Skin of body (tissue), 2 donors: ENCODE measurements around the gene PCDHB16. TPM values are rescaled to one million over a fixed set of nuclear protein-coding genes. Genes with fewer than 3 reads are reported as not detected.
"Not testable (repeated sequence)": the region's sequence is repeated elsewhere in the genome, so short reads cannot be mapped to it uniquely, and the experiment has no call there.

Source experiments
- DNase-seq: peaks from one replicate; lab custom pipeline; 2025; lab: John Stamatoyannopoulos, UW
- total RNA-seq: library from RNA; depleted of rRNA; stranded (reverse); fragments of >200 nt; gene quantifications from one replicate; pipeline ENCODE4 v1.2.3, GENCODE V29; 2014

The PCDHB16 gene
- total RNA-seq, result 2.5 TPM

GRCh38 chr5:141182248-141182647, at the start of gene PCDHB16:
Gene PCDHB16 (plus strand): TSS chr5:141182387. CDS start chr5:141182560, 173 bp downstream.
- DNase-seq, result no peak

- DNase-seq, result no peak
Observed at GRCh38 chr5:141135030-141135717, 47.0 kb upstream of the PCDHB16 start, which contains the start of gene PCDHB5. Gene PCDHB5 (plus strand): TSS chr5:141135206. CDS start chr5:141135435, 229 bp downstream.

- DNase-seq, result no peak
Observed at GRCh38 chr5:141135718-141136266, 46.4 kb upstream of the PCDHB16 start.

GRCh38 chr5:141137346-141137745, 44.8 kb upstream of the PCDHB16 start:
- not testable (repeated sequence) for DNase-seq

GRCh38 chr5:141149812-141150211, 32.4 kb upstream of the PCDHB16 start, which contains the start of gene PCDHB6:
Gene PCDHB6 (plus strand): TSS chr5:141150057. CDS start chr5:141150258, 201 bp downstream.
- no peak for DNase-seq

- DNase-seq, result no peak
Observed at GRCh38 chr5:141150224-141150992, 31.8 kb upstream of the PCDHB16 start.

GRCh38 chr5:141150993-141151325, 31.2 kb upstream of the PCDHB16 start:
- no peak for DNase-seq

- DNase-seq, result not testable (repeated sequence)
Observed at GRCh38 chr5:141151632-141152031, 30.6 kb upstream of the PCDHB16 start.

- not testable (repeated sequence) for DNase-seq
Observed at GRCh38 chr5:141152096-141152495, 30.1 kb upstream of the PCDHB16 start.

- no peak for DNase-seq
Observed at GRCh38 chr5:141155540-141156374, 26.4 kb upstream of the PCDHB16 start.

GRCh38 chr5:141157356-141157755, 24.8 kb upstream of the PCDHB16 start:
- not testable (repeated sequence) for DNase-seq

- not testable (repeated sequence) for DNase-seq
Observed at GRCh38 chr5:141157901-141158300, 24.3 kb upstream of the PCDHB16 start.

GRCh38 chr5:141172381-141173204, 9.6 kb upstream of the PCDHB16 start, which contains the start of gene PCDHB7:
Gene PCDHB7 (plus strand): TSS chr5:141172644. CDS start chr5:141172836, 192 bp downstream.
- DNase-seq, result no peak

GRCh38 chr5:141174291-141175104, 7.7 kb upstream of the PCDHB16 start:
- not testable (repeated sequence) for DNase-seq

- DNase-seq, result no peak
Observed at GRCh38 chr5:141175933-141176332, 6.3 kb upstream of the PCDHB16 start.

- not testable (repeated sequence) for DNase-seq
Observed at GRCh38 chr5:141177577-141178191, 4.5 kb upstream of the PCDHB16 start, which contains the start of gene PCDHB8. Gene PCDHB8 (plus strand): TSS chr5:141177790. CDS start chr5:141178035, 245 bp downstream.

GRCh38 chr5:141179371-141179770, 2.8 kb upstream of the PCDHB16 start:
- DNase-seq, result not testable (repeated sequence)

- not testable (repeated sequence) for DNase-seq
Observed at GRCh38 chr5:141179876-141180275, 2.3 kb upstream of the PCDHB16 start.

GRCh38 chr5:141180313-141180712, 1.9 kb upstream of the PCDHB16 start:
- no peak for DNase-seq
